ENCODE data around the gene NTNG2.
A peak's percentile ranks its signal among the peaks of the same experiment; 100 is the strongest.

Gene NTNG2

DNA sequence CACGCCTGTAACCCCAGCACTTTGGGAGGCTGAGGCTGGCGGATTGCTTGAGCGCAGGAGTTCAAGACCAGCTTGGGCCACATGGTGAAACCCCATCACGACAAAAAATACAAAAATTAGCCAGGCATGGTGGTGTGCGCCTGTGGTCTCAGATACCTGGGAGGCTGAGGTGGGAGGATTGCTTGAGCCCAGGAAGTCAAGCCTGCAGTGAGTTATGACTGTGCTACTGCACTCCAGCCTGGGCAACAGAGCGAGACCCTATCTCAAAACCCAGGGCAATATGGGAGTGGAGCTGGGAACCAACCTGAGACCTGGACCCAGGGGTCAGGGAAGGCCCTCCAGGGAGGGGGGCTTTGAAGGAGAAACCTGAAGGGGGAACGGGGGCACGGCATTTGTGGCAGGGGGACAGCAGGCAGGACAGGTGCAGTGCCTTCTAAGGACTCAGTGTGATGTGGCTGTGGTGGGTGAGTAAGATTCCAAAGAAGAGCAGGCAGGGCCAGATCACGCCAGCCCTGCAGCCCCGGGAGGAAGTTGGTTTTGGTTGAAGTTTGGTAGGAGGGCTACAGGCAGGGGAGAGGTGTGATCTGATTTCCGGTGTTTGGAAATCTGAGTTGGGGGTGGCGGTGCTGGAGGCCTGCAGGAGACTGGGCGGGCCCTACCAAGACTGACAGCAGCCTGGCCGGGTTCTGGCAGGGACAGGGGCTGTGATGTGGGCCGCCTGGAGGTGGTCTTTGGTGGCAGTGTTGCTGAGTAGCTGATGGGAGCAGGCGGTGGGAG lies 46.2 kb downstream of the NTNG2 start:
- DNase-seq: no peak

GRCh38 chr9:132209228-132209627 lies 47.4 kb downstream of the NTNG2 start:
- DNase-seq: no peak

- no peak for DNase-seq
Measured at GRCh38 chr9:132210472-132211145, 48.8 kb downstream of the NTNG2 start.

DNA sequence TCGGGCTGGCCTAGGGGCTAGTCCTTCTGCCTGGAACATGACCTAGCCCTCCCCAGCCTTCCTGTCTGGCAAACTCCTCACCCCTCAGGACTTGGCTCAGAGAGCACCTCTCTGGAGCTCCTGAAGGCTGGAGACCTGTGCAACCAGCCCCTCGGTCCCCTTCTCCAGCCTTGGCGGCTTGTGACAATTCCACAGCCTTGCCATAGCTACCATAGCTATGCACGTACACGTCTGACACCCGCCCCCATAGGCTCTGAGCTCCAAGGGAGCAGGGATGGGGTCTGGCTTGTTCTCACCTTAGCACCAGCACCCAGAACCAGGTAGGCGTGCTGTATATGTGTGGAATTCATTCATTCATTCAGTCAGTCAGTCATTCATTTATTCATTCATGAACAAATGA lies 49.7 kb downstream of the NTNG2 start:
- DNase-seq: no peak

- peak; percentile 57 for DNase-seq
Measured at GRCh38 chr9:132214027-132214622, 52.3 kb downstream of the NTNG2 start.

- DNase-seq: no peak
Measured at GRCh38 chr9:132216861-132217619, 55.2 kb downstream of the NTNG2 start.

- no peak for DNase-seq
Measured at GRCh38 chr9:132218208-132218607, 56.4 kb downstream of the NTNG2 start.

DNA sequence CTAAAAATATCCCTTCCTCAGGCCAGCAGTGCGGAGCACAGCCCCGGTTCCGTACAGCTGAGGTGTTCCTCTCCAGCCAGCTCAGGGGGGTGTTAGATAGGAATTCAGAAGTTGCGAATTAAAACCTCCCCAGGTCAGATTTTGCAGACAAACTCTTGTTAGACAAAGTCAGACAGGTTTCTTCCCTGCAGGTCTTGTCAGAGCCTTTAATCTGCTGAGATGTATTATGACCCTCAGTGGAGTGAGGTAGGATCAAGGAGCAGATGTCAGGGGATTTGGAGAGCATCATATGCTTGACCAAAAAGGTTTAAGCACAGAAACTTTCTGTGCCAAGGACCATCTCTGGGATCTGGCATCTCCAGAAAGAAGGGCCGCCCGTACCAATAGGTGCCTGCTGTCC lies 60.1 kb downstream of the NTNG2 start:
- no peak for DNase-seq

DNA sequence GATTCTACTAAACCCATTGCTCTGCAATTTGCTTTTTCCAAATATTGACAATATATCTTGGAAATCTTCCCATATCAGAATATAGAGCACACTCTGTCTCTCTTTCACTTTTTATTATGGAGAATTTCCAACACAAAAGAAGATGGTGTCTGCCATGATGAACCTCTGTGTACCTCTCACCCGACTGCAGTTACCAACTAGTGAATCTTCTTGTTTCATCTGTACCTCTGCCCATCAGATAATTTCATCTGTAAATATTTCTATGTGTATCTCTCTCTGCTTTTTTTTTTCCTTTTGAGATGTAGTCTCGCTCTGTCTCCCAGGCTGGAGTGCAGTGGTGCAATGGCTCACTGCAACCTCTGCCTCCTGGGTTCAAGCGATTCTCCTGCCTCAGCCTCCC lies 62.8 kb downstream of the NTNG2 start:
- no peak for DNase-seq

- DNase-seq: no peak
Measured at GRCh38 chr9:132226571-132227430, 64.9 kb downstream of the NTNG2 start.

GRCh38 chr9:132228062-132228461 lies 66.2 kb downstream of the NTNG2 start:
- DNase-seq: no peak

- peak; percentile 40 for DNase-seq
Measured at GRCh38 chr9:132230605-132231004, 68.7 kb downstream of the NTNG2 start.

DNA sequence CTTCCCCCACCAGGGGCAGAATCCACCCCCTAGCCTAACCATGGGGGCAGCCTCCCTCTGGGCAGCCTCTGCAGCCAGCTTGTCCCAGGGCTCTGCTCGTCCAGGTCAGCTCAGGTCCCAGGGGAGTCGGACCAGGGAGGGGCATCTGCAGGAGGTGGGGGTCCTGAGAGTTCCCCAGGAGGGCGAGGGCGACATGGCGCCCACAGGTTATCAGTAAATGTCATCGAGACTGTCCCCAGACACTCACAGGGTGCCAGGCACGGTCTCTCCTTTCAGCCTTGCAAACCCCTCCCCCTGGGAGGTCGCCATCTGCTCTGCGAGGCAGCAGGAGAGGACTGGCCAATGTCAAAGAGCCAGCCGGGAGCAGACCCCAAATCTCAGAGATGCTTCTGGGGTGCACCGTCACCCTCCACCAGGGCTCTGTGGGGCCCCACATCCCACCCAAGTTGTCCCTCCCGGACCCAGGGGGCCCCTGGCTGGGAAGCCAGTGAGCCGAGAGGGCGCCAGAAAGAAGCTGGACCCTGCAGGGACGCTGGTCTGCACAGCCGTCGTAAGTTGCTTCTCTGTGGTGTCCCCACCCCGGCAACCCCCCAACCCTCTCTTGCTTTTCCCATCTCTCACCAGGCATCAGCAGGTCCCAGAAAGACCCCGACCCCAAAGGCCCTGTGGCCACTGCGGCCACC lies 69.3 kb downstream of the NTNG2 start:
- DNase-seq: no peak

DNA sequence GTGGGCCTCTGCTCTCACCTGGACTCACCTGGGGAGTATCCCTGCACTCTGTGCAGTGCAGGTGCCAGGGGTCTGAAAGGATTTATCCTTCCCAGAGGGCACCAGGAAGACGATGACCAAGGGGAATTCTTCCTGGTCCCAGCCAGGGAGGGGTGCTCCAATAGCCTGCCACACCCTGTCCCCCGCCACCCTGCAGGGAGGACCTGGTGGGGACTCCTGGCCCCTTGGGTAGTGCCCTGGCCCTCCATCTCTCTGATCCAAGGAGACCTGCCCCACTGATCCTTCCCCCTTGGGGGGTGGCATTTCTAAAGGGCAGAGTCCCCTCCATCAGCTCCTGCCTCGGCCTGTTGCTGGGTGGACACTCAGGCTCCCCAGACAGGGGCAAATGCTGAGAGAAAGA lies 70.7 kb downstream of the NTNG2 start:
- DNase-seq: no peak

GRCh38 chr9:132233138-132233537 lies 71.3 kb downstream of the NTNG2 start:
- no peak for DNase-seq

DNA sequence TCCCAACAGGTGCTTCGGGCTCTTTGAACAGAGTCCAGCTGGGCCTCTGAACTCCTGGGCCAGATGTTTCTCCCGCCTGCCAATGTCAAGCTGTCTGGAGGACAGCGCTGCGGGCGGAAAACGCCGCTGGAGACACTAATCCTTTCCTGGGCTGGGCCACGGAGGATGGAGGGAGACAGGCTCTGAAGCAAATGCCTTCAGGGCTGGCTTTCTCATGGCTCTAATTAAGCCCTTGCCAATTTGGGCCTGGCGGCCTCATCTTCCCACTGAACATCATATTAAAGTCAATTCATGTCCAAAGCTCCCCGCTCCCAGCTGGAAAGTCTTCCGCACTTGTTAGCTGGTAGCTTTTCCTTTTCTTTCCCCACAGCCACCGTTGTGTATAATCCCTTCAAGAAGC lies 72.7 kb downstream of the NTNG2 start:
- DNase-seq: no peak

GRCh38 chr9:132235125-132235524 lies 73.3 kb downstream of the NTNG2 start:
- no peak for DNase-seq

GRCh38 chr9:132235894-132236661 lies 74.2 kb downstream of the NTNG2 start:
- DNase-seq: peak; percentile 81

GRCh38 chr9:132236662-132237311 lies 74.9 kb downstream of the NTNG2 start:
- no peak for DNase-seq

DNA sequence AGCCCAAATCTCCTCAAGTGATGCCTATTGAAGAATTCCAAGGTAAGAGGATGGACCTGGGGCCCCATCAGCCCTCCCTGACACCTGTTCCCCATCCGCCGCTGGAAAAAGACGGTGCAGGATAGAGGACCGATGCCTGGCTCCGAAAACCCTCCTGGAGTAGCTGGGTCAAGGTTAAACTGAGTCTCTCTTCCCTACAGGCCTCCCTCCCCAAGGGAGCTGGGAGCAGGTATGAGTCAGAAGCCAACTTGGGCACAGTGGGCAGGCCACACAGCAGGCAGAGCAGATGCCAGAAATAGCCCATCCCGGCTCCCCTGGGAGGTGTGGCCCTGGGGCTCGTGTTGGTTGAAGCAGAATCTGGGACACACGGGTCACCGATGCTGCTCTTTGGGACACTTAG lies 75.6 kb downstream of the NTNG2 start:
- no peak for DNase-seq
